Tibial artery (tissue), 4 donors: ENCODE data around the gene DBX1.

Experiments used
- DNase-seq, 2 donors: peaks; one replicate each; pipeline ENCODE4 v3.0.0-alpha.2; 2019
- H3K27ac ChIP-seq, 2 donors: fragments of 200-600 bp; sonication (generic) in 1 of 2; 1 replicate in 1 of 2; 2 replicates in 1 of 2; pipeline ENCODE4 v1.5.1; 2018 to 2019; ENCODE audit warnings: mild to moderate bottlenecking in 1 of 2
- H3K27me3 ChIP-seq, 2 donors: fragments of 200-600 bp; sonication (generic) in 1 of 2; one replicate each; pipeline versions ENCODE4 v1.5.1 to v1.6.0; 2016 to 2019
- H3K36me3 ChIP-seq, 3 donors: fragments of 200-600 bp; sonication (generic) in 2 of 3; one replicate each; pipeline ENCODE4 v1.5.1; 2016 to 2019; ENCODE audit warnings: mild to moderate bottlenecking in 2 of 3
- H3K4me1 ChIP-seq, 4 donors: fragments of 200-600 bp; sonication (generic) in 2 of 4; 1 replicate in 3 of 4; 2 replicates in 1 of 4; pipeline ENCODE4 v1.5.1; 2016 to 2019
- H3K4me3 ChIP-seq, 2 donors: fragments of 200-600 bp; sonication (generic) in 1 of 2; 1 replicate in 1 of 2; 2 replicates in 1 of 2; pipeline ENCODE4 v1.5.1; 2018 to 2019; ENCODE audit warnings: mild to moderate bottlenecking in 2 of 2
- H3K9me3 ChIP-seq, 3 donors: fragments of 200-600 bp; sonication (generic) in 1 of 3; one replicate each; pipeline ENCODE4 v1.5.1; 2016 to 2019
- CTCF ChIP-seq, 2 experiments: fragments of 200-600 bp in 1 of 2; fragments of 450-650 bp in 1 of 2; IDR thresholded peaks; one replicate each; pipeline ENCODE4 v1.5.1; 2017 to 2019; ENCODE audit warnings: antibody characterized with exemption in 2 of 2, mild to moderate bottlenecking in 1 of 2, moderate library complexity in 1 of 2
- intact Hi-C: fragments of 100-400 bp; cut with DNase I; formaldehyde crosslinking; loops from one replicate; pipeline ENCODE4 v1.15.0; 2023; ENCODE audit warnings: low total_unique reads

DBX1 gene

GRCh38 chr11:20163783-20164481 is 3.7 kb upstream of the DBX1 start:
- H3K4me1 ChIP-seq = peaks cover 0 to 23% (median 17%) of the 10 kb centered on the region in 4 donors
- H3K27me3 ChIP-seq = peaks cover 9 to 98% of the 10 kb centered on the region in 2 donors
- H3K4me3 ChIP-seq = peak overlapping the region; percentile 21 to 39
- intact Hi-C loops = no loop called here
- no peak for TF ChIP-seq CTCF (IDR thresholded peaks at IDR 0.05)
- H3K36me3 ChIP-seq = no peaks in the 10 kb centered on the region
- H3K27ac ChIP-seq = no peak overlapping the region
- no peak for DNase-seq
- H3K9me3 ChIP-seq = peaks cover 0 to 12% (median 0%) of the 10 kb centered on the region in 3 donors

- peaks cover 0 to 5% (median 0%) of the 10 kb centered on the region in 3 donors for H3K9me3 ChIP-seq
- H3K27me3 ChIP-seq = peaks cover 9 to 98% of the 10 kb centered on the region in 2 donors
- TF ChIP-seq CTCF (IDR thresholded peaks at IDR 0.05) = no peak
- no peak for DNase-seq
- peaks cover 0 to 23% (median 17%) of the 10 kb centered on the region in 4 donors for H3K4me1 ChIP-seq
- peak overlapping the region; percentile 21 to 39 for H3K4me3 ChIP-seq
- intact Hi-C loops = no loop called here
- no peaks in the 10 kb centered on the region for H3K36me3 ChIP-seq
- no peak overlapping the region for H3K27ac ChIP-seq
Measured at GRCh38 chr11:20162824-20163782, 2.8 kb upstream of the DBX1 start.

GRCh38 chr11:20161923-20162744 is 1.9 kb upstream of the DBX1 start:
- no peak for DNase-seq
- Histone ChIP-seq H3K4me3 (no peak overlapping the region), H3K27ac (no peak overlapping the region), H3K36me3 (no peaks in the 10 kb centered on the region), H3K27me3 (peaks cover 9 to 99% of the 10 kb centered on the region in 2 donors), H3K4me1 (peaks cover 0 to 27% (median 19%) of the 10 kb centered on the region in 4 donors), H3K9me3 (peaks cover 0 to 3% (median 0%) of the 10 kb centered on the region in 3 donors)
- intact Hi-C loops = no loop called here
- TF ChIP-seq CTCF (IDR thresholded peaks at IDR 0.05) = no peak

- no peak overlapping the region for H3K27ac ChIP-seq
- intact Hi-C loops = no loop called here
- TF ChIP-seq CTCF (IDR thresholded peaks at IDR 0.05) = no peak
- no peaks in the 10 kb centered on the region for H3K36me3 ChIP-seq
- peaks cover 0 to 3% (median 0%) of the 10 kb centered on the region in 3 donors for H3K9me3 ChIP-seq
- H3K4me3 ChIP-seq = no peak overlapping the region
- DNase-seq = no peak
- peaks cover 15 to 99% of the 10 kb centered on the region in 2 donors for H3K27me3 ChIP-seq
- H3K4me1 ChIP-seq = peaks cover 0 to 35% (median 26%) of the 10 kb centered on the region in 4 donors
Measured at GRCh38 chr11:20161230-20161918, 1.1 kb upstream of the DBX1 start.
